ENCODE data around the gene NEGR1.
A peak's percentile ranks its signal among the peaks of the same experiment; 100 is the strongest.

The NEGR1 gene

GRCh38 chr1:72051538-72051937 lies 230.8 kb downstream of the NEGR1 start:
- DNase-seq: no peak
- H3K36me3 Mint-ChIP-seq (ENCODE audit: low read depth): no peaks in the 10 kb centered on the region
- no peaks in the 10 kb centered on the region for H3K27me3 Mint-ChIP-seq (ENCODE audit: low read depth, poor library complexity)
- TF ChIP-seq CTCF (IDR thresholded peaks at IDR 0.05): no peak
- no peaks in the 10 kb centered on the region for H3K9me3 Mint-ChIP-seq
- H3K4me3 Mint-ChIP-seq: no peak overlapping the region
- no peaks in the 10 kb centered on the region for H3K4me1 Mint-ChIP-seq
- no peak overlapping the region for H3K27ac Mint-ChIP-seq

GRCh38 chr1:72050551-72050950 lies 231.8 kb downstream of the NEGR1 start:
- no peak for TF ChIP-seq CTCF (IDR thresholded peaks at IDR 0.05)
- no peaks in the 10 kb centered on the region for H3K9me3 Mint-ChIP-seq
- H3K4me3 Mint-ChIP-seq: no peak overlapping the region
- H3K27ac Mint-ChIP-seq: no peak overlapping the region
- no peaks in the 10 kb centered on the region for H3K27me3 Mint-ChIP-seq (ENCODE audit: low read depth, poor library complexity)
- no peak for DNase-seq
- H3K4me1 Mint-ChIP-seq: no peaks in the 10 kb centered on the region
- H3K36me3 Mint-ChIP-seq (ENCODE audit: low read depth): no peaks in the 10 kb centered on the region

GRCh38 chr1:72037745-72038343 lies 244.5 kb downstream of the NEGR1 start:
- Mint-ChIP-seq H3K4me1 (no peaks in the 10 kb centered on the region), H3K27ac (no peak overlapping the region), H3K27me3 (ENCODE audit: low read depth, poor library complexity) (no peaks in the 10 kb centered on the region), H3K9me3 (no peaks in the 10 kb centered on the region), H3K4me3 (no peak overlapping the region), H3K36me3 (ENCODE audit: low read depth) (no peaks in the 10 kb centered on the region)
- TF ChIP-seq CTCF (IDR thresholded peaks at IDR 0.05): peak; percentile 64
- DNase-seq: peak; percentile 42

GRCh38 chr1:72034827-72035226 lies 247.5 kb downstream of the NEGR1 start:
- no peak overlapping the region for H3K27ac Mint-ChIP-seq
- H3K4me1 Mint-ChIP-seq: no peaks in the 10 kb centered on the region
- DNase-seq: no peak
- no peak for TF ChIP-seq CTCF (IDR thresholded peaks at IDR 0.05)
- no peak overlapping the region for H3K4me3 Mint-ChIP-seq
- H3K9me3 Mint-ChIP-seq: no peaks in the 10 kb centered on the region
- no peaks in the 10 kb centered on the region for H3K27me3 Mint-ChIP-seq (ENCODE audit: low read depth, poor library complexity)
- no peaks in the 10 kb centered on the region for H3K36me3 Mint-ChIP-seq (ENCODE audit: low read depth)

- H3K27ac Mint-ChIP-seq: no peak overlapping the region
- no peak overlapping the region for H3K4me3 Mint-ChIP-seq
- DNase-seq: no peak
- no peak for TF ChIP-seq CTCF (IDR thresholded peaks at IDR 0.05)
- no peaks in the 10 kb centered on the region for H3K9me3 Mint-ChIP-seq
- no peaks in the 10 kb centered on the region for H3K27me3 Mint-ChIP-seq (ENCODE audit: low read depth, poor library complexity)
- H3K36me3 Mint-ChIP-seq (ENCODE audit: low read depth): no peaks in the 10 kb centered on the region
- H3K4me1 Mint-ChIP-seq: no peaks in the 10 kb centered on the region
These were observed 259.0 kb downstream of the NEGR1 start for GRCh38 chr1:72023063-72023930.

Data from nephron progenitor cell (in vitro differentiated cells).